ENCODE data around the gene TXLNA.
"Not testable (repeated sequence)": the region's sequence is repeated elsewhere in the genome, so short reads cannot be mapped to it uniquely, and the experiment has no call there.

The TXLNA gene

DNA sequence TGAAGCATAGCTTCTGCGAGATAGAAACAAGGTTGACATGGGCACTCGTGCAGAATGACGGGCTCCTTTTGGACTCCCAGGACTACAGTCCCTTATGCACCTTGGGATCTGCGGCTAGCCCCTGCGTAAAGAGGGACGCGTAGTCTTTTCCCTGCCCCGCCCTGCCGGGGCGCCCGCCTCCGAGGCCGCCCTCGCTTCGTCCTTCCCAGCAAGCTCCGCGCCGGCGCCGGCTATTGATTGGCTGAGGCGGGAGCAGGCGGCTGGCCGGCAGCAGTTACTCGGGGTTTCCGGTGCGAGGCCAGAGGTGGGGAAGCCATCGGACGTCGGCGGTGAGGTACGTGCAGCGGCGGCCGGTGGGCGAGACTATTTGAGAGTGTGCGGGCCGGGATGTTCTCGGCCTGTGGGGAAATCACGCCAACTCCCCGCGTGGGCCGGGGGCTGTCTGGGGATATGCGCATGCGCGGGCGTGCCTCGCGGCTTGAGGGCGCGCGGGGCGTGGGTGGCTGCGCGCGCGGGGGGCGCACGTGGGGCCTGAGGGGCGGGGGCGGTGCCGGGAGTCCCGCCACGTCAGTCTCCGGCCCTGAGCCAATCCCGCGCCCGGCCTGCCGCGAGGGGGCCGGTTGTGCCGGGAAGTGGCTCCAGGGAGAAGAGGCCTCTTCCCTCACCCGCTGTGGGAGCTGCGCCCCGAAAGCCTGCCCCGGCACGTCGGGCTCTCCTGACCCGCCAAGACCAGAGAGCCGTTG is at the start of gene TXLNA:
Gene TXLNA (plus strand): TSS at position 233 of the 743 bp plus-strand sequence. CDS start 671 bp downstream, outside the sequence.
- peak; percentile 85 to 90 for DNase-seq (ENCODE audit: low read depth in 2 of 2)

DNA sequence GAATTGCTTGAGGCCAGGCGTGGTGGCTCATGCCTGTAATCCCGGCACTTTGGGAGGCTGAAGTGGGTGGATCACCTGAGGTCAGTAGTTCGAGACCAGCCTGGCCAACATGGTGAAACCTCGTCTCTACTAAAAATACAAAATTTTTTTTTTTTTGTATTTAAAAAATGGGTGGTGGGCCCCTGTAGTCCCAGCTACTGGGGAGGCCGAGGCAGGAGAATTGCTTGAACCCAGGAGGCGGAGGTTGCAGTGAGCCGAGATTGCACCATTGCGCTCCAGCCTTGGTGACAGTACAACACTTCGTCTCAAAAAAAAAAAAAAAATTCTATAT is 45.6 kb upstream of the TXLNA start:
- not testable (repeated sequence) for DNase-seq (ENCODE audit: low read depth in 2 of 2)

- no peak for DNase-seq (ENCODE audit: low read depth in 2 of 2)
Measured at GRCh38 chr1:32137111-32137510, 42.4 kb upstream of the TXLNA start.

GRCh38 chr1:32138965-32139364 is 40.5 kb upstream of the TXLNA start:
- DNase-seq (ENCODE audit: low read depth in 2 of 2): no peak

GRCh38 chr1:32142446-32143301 is 36.8 kb upstream of the TXLNA start:
- no peak for DNase-seq (ENCODE audit: low read depth in 2 of 2)

DNA sequence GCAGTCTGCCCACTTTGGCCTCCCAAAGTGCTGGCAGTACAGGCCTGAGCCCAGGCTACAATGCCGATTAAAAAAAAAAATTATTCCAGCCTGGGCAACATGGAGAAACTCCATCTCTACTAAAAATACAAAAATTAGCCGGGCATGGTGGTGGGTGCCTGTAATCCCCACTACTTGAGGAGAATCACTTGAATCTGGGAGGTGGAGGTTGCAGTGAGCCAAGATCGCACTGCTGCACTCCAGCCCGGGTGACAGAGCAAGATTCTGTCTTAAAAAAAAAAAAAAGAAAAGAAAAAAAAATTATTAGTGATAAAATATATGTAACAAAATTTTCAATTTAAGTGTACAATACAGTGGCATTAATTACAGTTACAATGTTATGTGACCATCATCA is 36.2 kb upstream of the TXLNA start:
- not testable (repeated sequence) for DNase-seq (ENCODE audit: low read depth in 2 of 2)

GRCh38 chr1:32144033-32144432 is 35.4 kb upstream of the TXLNA start:
- DNase-seq (ENCODE audit: low read depth in 2 of 2): no peak

- DNase-seq (ENCODE audit: low read depth in 2 of 2): not testable (repeated sequence)
Measured at GRCh38 chr1:32147799-32148198, 31.7 kb upstream of the TXLNA start.

DNA sequence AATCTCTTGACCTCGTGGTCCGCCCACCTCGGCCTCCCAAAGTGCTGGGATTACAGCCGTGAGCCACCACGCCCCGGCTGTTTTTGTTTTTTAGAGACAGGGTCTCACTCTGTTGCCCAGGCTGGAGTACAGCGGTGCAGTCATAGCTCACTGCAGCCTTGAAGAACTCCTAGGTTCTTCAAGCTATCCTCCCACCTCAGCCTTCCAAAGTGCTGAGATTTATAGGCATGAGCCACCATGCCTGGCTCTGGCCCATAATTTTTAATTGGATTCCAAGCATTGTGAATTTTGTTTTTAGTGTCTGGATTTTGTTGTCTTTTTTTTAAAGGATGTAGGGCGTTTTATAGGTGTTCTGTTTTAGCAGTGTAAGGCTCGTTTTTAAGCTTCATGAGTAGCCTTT is 28.6 kb upstream of the TXLNA start:
- no peak for DNase-seq (ENCODE audit: low read depth in 2 of 2)

DNA sequence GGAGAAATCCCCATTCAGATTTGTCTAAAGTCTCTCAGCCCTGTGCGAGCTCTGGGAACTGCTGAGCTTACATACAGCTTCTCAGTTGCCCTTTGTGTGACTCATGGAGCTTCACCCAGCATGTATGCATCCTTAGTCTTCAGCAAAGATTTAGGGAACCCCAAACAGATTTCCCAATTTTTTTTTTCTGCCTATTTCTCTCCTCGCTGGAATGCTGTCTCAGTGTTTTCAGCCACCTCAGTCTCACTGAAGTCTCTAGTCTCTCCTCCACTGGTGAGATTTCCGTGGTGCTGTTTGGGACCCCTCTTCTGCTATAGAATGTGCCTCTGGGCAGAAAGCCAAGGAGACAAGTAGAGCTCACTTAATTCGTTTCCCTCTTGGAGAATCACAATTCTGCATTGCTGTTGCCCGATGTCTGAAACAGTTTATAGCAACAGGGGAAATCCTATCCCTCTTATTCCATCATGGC is 28.1 kb upstream of the TXLNA start:
- DNase-seq (ENCODE audit: low read depth in 2 of 2): no peak

GRCh38 chr1:32159189-32159588 is 20.3 kb upstream of the TXLNA start:
- no peak for DNase-seq (ENCODE audit: low read depth in 2 of 2)

GRCh38 chr1:32163405-32163804 is 16.1 kb upstream of the TXLNA start:
- no peak for DNase-seq (ENCODE audit: low read depth in 2 of 2)

DNA sequence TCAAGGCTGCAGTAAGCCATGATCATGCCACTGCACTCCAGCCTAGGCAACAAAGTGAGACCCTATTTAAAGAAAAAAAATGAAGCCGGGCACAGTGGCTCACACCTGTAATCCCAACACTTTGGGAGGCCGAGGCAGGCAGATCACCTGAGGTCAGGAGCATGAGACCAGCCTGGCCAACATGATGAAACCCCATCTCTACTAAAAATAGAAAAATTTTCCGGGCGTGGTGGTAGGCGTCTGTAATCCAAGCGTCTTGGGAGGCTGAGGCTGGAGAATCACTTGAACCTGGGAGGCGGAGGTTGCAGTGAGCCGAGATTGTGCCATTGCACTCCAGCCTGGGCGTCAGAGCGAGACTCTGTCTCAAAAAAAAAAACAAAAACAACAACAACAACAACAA is 13.8 kb upstream of the TXLNA start:
- not testable (repeated sequence) for DNase-seq (ENCODE audit: low read depth in 2 of 2)

DNA sequence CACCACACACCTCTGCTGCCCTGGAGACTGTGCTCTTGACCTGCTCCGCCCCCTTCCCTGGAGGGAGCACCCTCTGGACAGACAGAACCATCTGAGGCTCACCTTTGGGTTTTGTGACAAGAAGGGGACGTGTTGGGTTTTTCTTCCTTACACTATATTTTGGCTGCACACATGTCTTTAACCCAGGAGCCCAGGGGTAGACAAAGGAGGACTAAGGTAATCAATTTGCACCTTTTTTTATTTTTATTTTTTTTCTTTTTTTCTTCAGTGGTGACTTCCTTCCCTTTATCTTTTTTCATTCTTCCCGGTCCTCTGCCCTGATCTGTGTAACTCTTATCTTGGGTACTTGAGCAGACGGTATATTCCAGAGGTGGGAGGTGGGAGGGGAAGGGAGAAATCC is 8.5 kb upstream of the TXLNA start:
- DNase-seq (ENCODE audit: low read depth in 2 of 2): no peak

DNA sequence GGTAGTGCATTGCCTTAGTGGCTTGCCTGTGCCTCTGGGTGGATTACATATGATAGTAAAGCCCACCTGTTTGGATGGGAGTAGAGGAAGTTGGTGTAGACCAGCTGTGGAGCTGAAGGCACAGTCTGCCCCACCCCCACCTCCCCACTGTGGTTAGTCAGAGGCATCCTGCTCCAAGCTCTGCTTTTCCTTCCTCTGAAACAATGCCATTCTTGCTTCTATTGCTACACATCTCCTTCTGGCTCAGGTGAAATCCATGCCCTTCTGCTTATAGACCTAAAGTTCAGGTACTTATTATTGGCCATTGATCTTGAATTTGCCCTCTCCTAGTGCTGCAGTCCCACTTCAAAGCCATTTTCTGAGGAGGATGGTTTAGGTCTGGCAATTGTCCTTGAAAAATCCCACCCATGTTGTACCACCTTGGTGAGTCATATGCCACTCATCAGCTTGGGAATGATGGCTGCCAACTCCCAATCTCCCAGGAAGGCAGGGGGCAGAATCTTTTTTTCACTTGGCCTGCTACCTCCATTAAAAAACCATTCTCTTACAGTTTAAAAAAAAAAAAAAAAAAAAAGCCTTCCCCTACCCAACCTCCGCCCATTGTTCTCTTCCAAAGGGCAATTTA is 6.7 kb upstream of the TXLNA start:
- DNase-seq (ENCODE audit: low read depth in 2 of 2): no peak

DNA sequence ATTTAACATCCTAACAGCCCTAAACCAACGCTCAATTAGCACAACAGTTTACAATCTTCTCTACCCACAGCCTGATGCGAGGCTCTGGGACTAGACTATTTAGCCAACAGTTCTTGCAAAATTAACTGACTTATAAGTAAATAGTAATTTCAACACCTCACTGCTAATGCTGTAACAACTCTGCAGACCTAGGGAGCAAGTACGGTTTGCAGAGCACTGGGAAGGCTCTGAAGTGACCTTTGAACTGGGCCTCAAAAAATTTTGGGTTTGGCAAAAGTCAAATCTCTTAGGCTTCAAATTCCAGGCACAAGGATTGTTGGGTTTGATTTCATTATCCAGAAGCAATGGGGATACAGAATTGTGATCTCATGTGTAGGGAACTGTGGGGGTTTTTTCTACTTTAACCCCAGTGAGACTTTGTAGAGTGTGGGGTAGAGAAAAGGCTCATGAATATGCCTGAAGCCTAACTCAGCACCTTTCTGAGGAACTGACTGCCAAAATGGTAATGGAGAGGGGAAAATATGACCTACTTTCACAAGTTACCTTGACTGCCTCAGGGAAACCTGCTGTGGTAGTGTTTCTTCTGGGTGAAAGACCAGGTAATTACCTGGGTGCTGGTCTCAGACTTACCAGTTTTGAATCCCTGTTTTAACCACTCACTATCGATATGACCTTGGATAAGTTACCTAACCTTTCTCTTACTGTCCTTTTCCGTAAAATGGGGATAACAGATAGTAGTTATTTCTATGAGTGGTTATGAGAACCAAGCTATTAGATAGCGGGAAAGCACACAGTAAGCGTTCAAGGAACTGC is 889 bp upstream of the TXLNA start:
- no peak for DNase-seq (ENCODE audit: low read depth in 2 of 2)

- DNase-seq (ENCODE audit: low read depth in 2 of 2): no peak
Measured at GRCh38 chr1:32179193-32179442, 357 bp upstream of the TXLNA start.

DNA sequence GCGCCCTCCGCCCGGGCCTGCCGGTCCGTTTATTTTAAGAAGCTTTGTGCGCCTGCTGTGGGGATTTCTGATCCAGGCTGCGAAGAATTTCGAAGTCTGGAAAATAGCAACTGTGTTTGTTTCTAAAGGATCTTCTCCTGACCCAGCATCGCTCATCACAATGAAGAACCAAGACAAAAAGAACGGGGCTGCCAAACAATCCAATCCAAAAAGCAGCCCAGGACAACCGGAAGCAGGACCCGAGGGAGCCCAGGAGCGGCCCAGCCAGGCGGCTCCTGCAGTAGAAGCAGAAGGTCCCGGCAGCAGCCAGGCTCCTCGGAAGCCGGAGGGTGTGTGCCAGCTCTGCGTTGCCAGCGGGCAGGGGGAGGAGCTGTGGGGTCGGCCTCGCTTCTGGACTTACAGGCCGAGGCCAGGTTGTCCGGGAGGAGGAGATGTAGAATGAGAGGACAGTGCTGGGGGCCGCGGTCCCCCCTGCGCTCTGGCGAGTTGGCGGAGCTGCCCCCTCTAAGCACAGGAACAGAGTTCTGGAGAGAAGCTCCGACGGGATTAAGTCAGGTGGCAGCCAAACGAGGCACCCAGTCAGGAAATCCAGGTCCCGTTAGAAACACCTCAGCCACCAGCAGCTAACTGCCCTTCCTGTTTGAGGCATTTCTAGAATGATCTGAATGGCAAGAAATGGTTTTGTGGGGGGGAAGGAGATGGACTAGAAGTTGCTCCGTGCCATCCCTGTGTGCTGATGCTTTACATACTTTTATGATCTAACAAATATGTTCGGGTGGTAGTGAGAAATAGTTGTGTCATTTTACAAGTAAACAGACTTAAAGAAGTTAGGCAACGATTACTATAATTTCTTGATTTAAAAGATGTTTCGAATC is 948 bp downstream of the TXLNA start:
- DNase-seq (ENCODE audit: low read depth in 2 of 2): peak; percentile 30

- no peak for DNase-seq (ENCODE audit: low read depth in 2 of 2)
Measured at GRCh38 chr1:32181065-32181464, 1.6 kb downstream of the TXLNA start.

GRCh38 chr1:32181563-32181962 is 2.1 kb downstream of the TXLNA start:
- no peak for DNase-seq (ENCODE audit: low read depth in 2 of 2)

- DNase-seq (ENCODE audit: low read depth in 2 of 2): no peak
Measured at GRCh38 chr1:32182060-32182459, 2.6 kb downstream of the TXLNA start.
